HG03103 (cell line): ENCODE data around the gene PRKG1.
"Not testable (repeated sequence)": the region's sequence is repeated elsewhere in the genome, so short reads cannot be mapped to it uniquely, and the experiment has no call there.

Source experiments
- ATAC-seq: cut with Tn5 transposase; IDR thresholded peaks from one replicate; pipeline ENCODE4 v1.9.1; 2021; ENCODE audit warnings: low read depth; ENCODE audit not compliant: unreplicated experiment

The PRKG1 gene

GRCh38 chr10:52111101-52111891, 1037.0 kb downstream of the PRKG1 start:
- no peak for ATAC-seq

GRCh38 chr10:52115823-52116222, 1041.5 kb downstream of the PRKG1 start:
- ATAC-seq = no peak

GRCh38 chr10:52119507-52119906, 1045.2 kb downstream of the PRKG1 start:
- ATAC-seq = no peak

GRCh38 chr10:52121688-52122087, 1047.4 kb downstream of the PRKG1 start:
- ATAC-seq = no peak

GRCh38 chr10:52128056-52128683, 1053.9 kb downstream of the PRKG1 start:
- ATAC-seq = no peak

- ATAC-seq = no peak
Measured at GRCh38 chr10:52129410-52130178, 1055.3 kb downstream of the PRKG1 start.

- ATAC-seq = no peak
Measured at GRCh38 chr10:52135101-52135500, 1060.8 kb downstream of the PRKG1 start.

GRCh38 chr10:52136921-52137320, 1062.6 kb downstream of the PRKG1 start:
- no peak for ATAC-seq

GRCh38 chr10:52143338-52143737, 1069.1 kb downstream of the PRKG1 start:
- ATAC-seq = no peak

GRCh38 chr10:52145636-52146035, 1071.3 kb downstream of the PRKG1 start:
- no peak for ATAC-seq

- no peak for ATAC-seq
Measured at GRCh38 chr10:52146766-52147165, 1072.5 kb downstream of the PRKG1 start.

GRCh38 chr10:52170776-52171175, 1096.5 kb downstream of the PRKG1 start:
- peak; percentile 50 for ATAC-seq

- no peak for ATAC-seq
Measured at GRCh38 chr10:52172581-52172980, 1098.3 kb downstream of the PRKG1 start.

GRCh38 chr10:52185256-52185655, 1111.0 kb downstream of the PRKG1 start:
- no peak for ATAC-seq

GRCh38 chr10:52187521-52188258, 1113.4 kb downstream of the PRKG1 start:
- ATAC-seq = no peak

GRCh38 chr10:52191049-52191448, 1116.8 kb downstream of the PRKG1 start:
- no peak for ATAC-seq

- no peak for ATAC-seq
Measured at GRCh38 chr10:52194191-52194590, 1119.9 kb downstream of the PRKG1 start.

GRCh38 chr10:52194716-52195115, 1120.4 kb downstream of the PRKG1 start:
- no peak for ATAC-seq

GRCh38 chr10:52197098-52197497, 1122.8 kb downstream of the PRKG1 start:
- ATAC-seq = no peak

GRCh38 chr10:52198540-52198939, 1124.3 kb downstream of the PRKG1 start:
- no peak for ATAC-seq

- not testable (repeated sequence) for ATAC-seq
Measured at GRCh38 chr10:52204906-52205305, 1130.6 kb downstream of the PRKG1 start.
